HepG2 (cell line): ENCODE data around the gene DUSP16. TPM values are rescaled to one million over a fixed set of nuclear protein-coding genes. Genes with fewer than 3 reads are reported as not detected.

Experiments
- CEBPB ChIP-seq: IDR thresholded peaks from 2 replicates; pipeline ENCODE4 v1.6.1; 2011; ENCODE audit warnings: low read depth, low read length, improper control_type of control experiment, borderline replicate concordance
- ELF4 ChIP-seq: sonication (generic); formaldehyde crosslinking; IDR thresholded peaks from 2 replicates; pipeline ENCODE4 v1.5.0; 2020; ENCODE audit warnings: missing genetic modification reagents, mild to moderate bottlenecking, moderate library complexity, borderline replicate concordance
- GATAD2A ChIP-seq: IDR thresholded peaks from 2 replicates; pipeline ENCODE4 v1.6.1; 2016
- HBP1 ChIP-seq: IDR thresholded peaks from 2 replicates; pipeline ENCODE4 v1.6.1; 2016; ENCODE audit warnings: low read depth, control low read depth
- PAXIP1 ChIP-seq: sonication (generic); formaldehyde crosslinking; conservative IDR thresholded peaks from 2 replicates; pipeline ENCODE4 v1.4.0; 2020; ENCODE audit warnings: mild to moderate bottlenecking, missing genetic modification reagents, moderate library complexity
- PPARG ChIP-seq: conservative IDR thresholded peaks from 2 replicates; pipeline ENCODE4 v1.6.1; 2016; ENCODE audit warnings: missing biosample characterization, missing genetic modification reagents
- ZBTB21 ChIP-seq: sonication (generic); formaldehyde crosslinking; IDR thresholded peaks from 2 replicates; pipeline ENCODE4 v1.4.0; 2020; ENCODE audit warnings: missing genetic modification reagents
- ZBTB40 ChIP-seq, 2 experiments: fragments of 450-650 bp in 1 of 2; sonication (generic) in 1 of 2; formaldehyde crosslinking in 1 of 2; IDR thresholded peaks; 2 replicates each; pipeline versions ENCODE4 v1.6.1 to v1.8.0; 2016 to 2022; ENCODE audit warnings: antibody characterized with exemption in 1 of 2, mild to moderate bottlenecking in 1 of 2, missing genetic modification reagents in 1 of 2
- ZNF256 ChIP-seq: sonication (generic); formaldehyde crosslinking; conservative IDR thresholded peaks from 2 replicates; pipeline ENCODE4 v1.4.0; 2020; ENCODE audit warnings: missing genetic modification reagents
- ZNF629 ChIP-seq: sonication (generic); formaldehyde crosslinking; conservative IDR thresholded peaks from 2 replicates; pipeline ENCODE4 v1.5.0; 2020; ENCODE audit warnings: missing genetic modification reagents
- ZNF724P ChIP-seq: sonication (generic); formaldehyde crosslinking; IDR thresholded peaks from 2 replicates; pipeline ENCODE4 v1.8.0; 2022; ENCODE audit warnings: missing genetic modification reagents, borderline replicate concordance
- polyA plus RNA-seq, 8 experiments: library from polyadenylated mRNA; depleted of rRNA in 3 of 8; stranded (reverse) in 7 of 8; unstranded in 1 of 8; fragments of >200 nt; fragmentation: Illumina TruSeq in 4 of 8; extraction: Trizol in 4 of 8; gene quantifications; 2 replicates each; pipeline versions ENCODE4 v1.2.1 to v1.2.3, GENCODE V29; 2011 to 2016; ENCODE audit warnings: low read depth in 4 of 8, missing spikeins in 1 of 8, mixed read lengths in 1 of 8; ENCODE audit not compliant: insufficient read depth in 1 of 8
- total RNA-seq, 5 experiments: library from RNA; depleted of rRNA; stranded (reverse); fragments of >200 nt; fragmentation: Illumina TruSeq; extraction: Trizol; gene quantifications; 2 replicates each; pipeline ENCODE4 v1.2.3, GENCODE V29; 2016; ENCODE audit warnings: low read depth in 1 of 5

The DUSP16 gene
- total and polyA plus RNA-seq, 2 of the 13 experiments (the other 11 are each of a cell fraction or from before 2014, with no cell fraction given): 45.7 to 46.6 TPM

- TF ChIP-seq ZBTB40 (IDR thresholded peaks at IDR 0.05) (no peak), ZBTB40 (CRISPR knock-in tag; IDR thresholded peaks at IDR 0.05) (peak; percentile 19; the same call in 1 of the 2 replicates), ZNF629 (CRISPR knock-in tag) (no peak), ZBTB21 (peak; percentile 76; the same call in 1 of the 2 replicates), HBP1 (CRISPR knock-in tag) (no peak), ELF4 (CRISPR knock-in tag) (no peak), PPARG (CRISPR knock-in tag) (peak; percentile 70), GATAD2A (0 out of 2 replicates have a peak, but pooled peaks have one; percentile 10), CEBPB (peak; percentile 43; the same call in 1 of the 2 replicates), ZNF256 (CRISPR knock-in tag) (no peak), PAXIP1 (CRISPR knock-in tag) (no peak), ZNF724P (CRISPR knock-in tag) (no peak)
- TF ChIP-seq, all 625 proteins: peak for 13
Observed at GRCh38 chr12:12582895-12583303, 20.2 kb upstream of the DUSP16 start (continued).
